ENCODE measurements around the gene GYS2. TPM values are rescaled to one million over a fixed set of nuclear protein-coding genes. Genes with fewer than 3 reads are reported as not detected.

The GYS2 gene
- total and polyA plus RNA-seq, 5 experiments from 2014 or later = 0.31 TPM; not detected in 4

- H3K4me3 Mint-ChIP-seq = no peak overlapping the region
- no peak overlapping the region for H3K27ac Mint-ChIP-seq
- H3K36me3 Mint-ChIP-seq = peaks cover 0 to 5% (median 0%) of the 10 kb centered on the region in 3 donors
- H3K27me3 Mint-ChIP-seq = peaks cover 0 to 13% (median 4%) of the 10 kb centered on the region in 5 donors
- peaks cover 2 to 10% (median 5%) of the 10 kb centered on the region in 4 donors for H3K4me1 Mint-ChIP-seq
- DNase-seq (no peak), ATAC-seq (no peak)
- H3K9me3 Mint-ChIP-seq = peaks cover 0 to 12% (median 4%) of the 10 kb centered on the region in 9 donors
- POLR2A ChIA-PET = no interaction called here
These were observed 81.5 kb downstream of the GYS2 start for GRCh38 chr12:21523148-21523547.

DNA sequence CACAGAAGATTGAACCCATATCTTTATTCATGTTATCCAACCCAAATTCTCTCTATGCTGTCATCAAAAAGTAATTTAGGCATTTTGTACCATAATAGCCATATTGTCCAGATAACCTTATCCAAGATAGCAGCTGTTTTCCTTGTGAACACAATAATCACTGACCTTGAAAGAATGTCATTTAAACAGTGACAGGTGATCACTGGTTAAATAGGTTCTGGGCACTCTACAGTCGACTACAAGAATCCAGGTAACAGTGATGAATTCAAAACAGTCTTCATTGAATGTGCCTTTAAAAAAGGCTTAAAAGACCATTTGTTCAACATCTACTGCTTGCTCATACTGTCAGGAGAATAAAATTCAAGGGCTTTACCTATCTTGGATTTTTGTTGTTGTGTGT, 83.1 kb downstream of the GYS2 start:
- Mint-ChIP-seq H3K27me3 (peaks cover 0 to 8% (median 0%) of the 10 kb centered on the region in 5 donors), H3K27ac (no peak overlapping the region), H3K9me3 (peaks cover 0 to 12% (median 4%) of the 10 kb centered on the region in 9 donors), H3K4me1 (no peaks in the 10 kb centered on the region), H3K36me3 (peaks cover 2 to 7% (median 5%) of the 10 kb centered on the region in 3 donors), H3K4me3 (no peak overlapping the region)
- DNase-seq = no peak
- POLR2A ChIA-PET = no interaction called here
- no peak for ATAC-seq

- POLR2A ChIA-PET = no interaction called here
- H3K36me3 Mint-ChIP-seq = peaks cover 0 to 32% (median 11%) of the 10 kb centered on the region in 3 donors
- H3K9me3 Mint-ChIP-seq = no peaks in the 10 kb centered on the region
- no peaks in the 10 kb centered on the region for H3K27me3 Mint-ChIP-seq
- H3K4me1 Mint-ChIP-seq = no peaks in the 10 kb centered on the region
- DNase-seq (no peak), ATAC-seq (no peak)
- H3K27ac Mint-ChIP-seq = peak overlapping the region in 3 of 10 donors; percentile 1 to 60 (median 59)
- H3K4me3 Mint-ChIP-seq = no peak overlapping the region
These were observed 86.2 kb downstream of the GYS2 start for GRCh38 chr12:21518451-21518850.

- DNase-seq (no peak), ATAC-seq (no peak)
- Mint-ChIP-seq H3K9me3 (no peaks in the 10 kb centered on the region), H3K4me1 (peaks cover 0 to 4% (median 0%) of the 10 kb centered on the region in 4 donors), H3K27ac (no peak overlapping the region), H3K36me3 (peaks cover 0 to 48% (median 11%) of the 10 kb centered on the region in 3 donors), H3K27me3 (no peaks in the 10 kb centered on the region), H3K4me3 (no peak overlapping the region)
- POLR2A ChIA-PET = no interaction called here
These were observed 88.4 kb downstream of the GYS2 start for GRCh38 chr12:21516281-21516680.

- no peaks in the 10 kb centered on the region for H3K27me3 Mint-ChIP-seq
- H3K4me3 Mint-ChIP-seq = peak overlapping the region; percentile 11 to 83 (median 55)
- POLR2A ChIA-PET = interaction anchor here (0.6 to 1.6 kb wide), 2 partner anchors 8 to 143 kb away, joined by 5 to 7 read pairs; partner anchors contain the start of genes GOLT1B and RECQL
- peaks cover 14 to 34% (median 29%) of the 10 kb centered on the region in 4 donors for H3K4me1 Mint-ChIP-seq
- no peaks in the 10 kb centered on the region for H3K9me3 Mint-ChIP-seq
- H3K36me3 Mint-ChIP-seq = peaks cover 5 to 65% (median 11%) of the 10 kb centered on the region in 3 donors
- ATAC-seq (peak; percentile 30 to 67), DNase-seq (peak in 2 of 10 donors; percentile 8 to 29)
- H3K27ac Mint-ChIP-seq = peak overlapping the region; percentile 76 to 95 (median 86)
These were observed 94.9 kb downstream of the GYS2 start for GRCh38 chr12:21509768-21510167.

DNA sequence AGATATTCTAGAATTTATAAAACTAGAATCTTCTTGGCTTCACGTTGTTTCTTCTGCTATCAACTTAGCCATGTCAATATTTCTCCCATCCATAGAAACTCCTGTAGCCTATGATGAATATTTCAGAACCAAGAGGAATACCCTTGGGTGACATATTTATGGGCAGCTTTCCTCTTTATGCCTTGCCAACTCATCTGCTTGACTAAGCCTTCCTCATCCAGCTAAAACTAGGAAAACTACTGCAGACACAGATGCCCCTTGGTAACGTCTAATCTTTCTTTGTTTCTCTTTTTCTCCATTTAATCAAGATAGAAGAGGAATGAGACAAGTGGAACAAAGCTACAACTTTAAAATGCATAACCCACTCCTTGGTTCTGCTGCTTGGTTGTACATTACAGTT, 96.8 kb downstream of the GYS2 start:
- ATAC-seq (no peak), DNase-seq (no peak)
- Mint-ChIP-seq H3K27me3 (no peaks in the 10 kb centered on the region), H3K4me1 (peaks cover 20 to 53% (median 45%) of the 10 kb centered on the region in 4 donors), H3K9me3 (no peaks in the 10 kb centered on the region), H3K36me3 (peaks cover 5 to 49% (median 9%) of the 10 kb centered on the region in 3 donors), H3K4me3 (no peak overlapping the region), H3K27ac (peak overlapping the region in 1 of 10 donors; percentile 70)
- POLR2A ChIA-PET = no interaction called here

DNA sequence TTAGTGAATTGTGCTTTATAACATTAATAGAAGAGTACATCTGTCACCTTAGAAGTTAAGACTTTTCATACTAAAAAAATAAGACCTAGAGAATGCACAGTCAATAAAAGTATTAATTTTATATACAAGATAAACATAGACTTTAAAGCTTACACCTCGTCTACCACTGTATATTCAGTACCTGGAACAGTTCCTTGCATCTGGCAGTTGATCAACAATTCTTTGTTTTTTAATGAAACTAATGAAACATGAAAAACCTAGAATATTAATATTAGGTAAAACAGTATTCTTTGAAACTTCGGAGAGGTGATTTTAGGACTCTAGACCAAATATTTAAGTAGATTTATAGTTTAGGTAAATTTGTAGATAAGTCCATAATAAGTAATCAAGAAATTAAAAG, 98.8 kb downstream of the GYS2 start:
- Mint-ChIP-seq H3K4me3 (no peak overlapping the region), H3K27ac (no peak overlapping the region), H3K4me1 (peaks cover 22 to 59% (median 47%) of the 10 kb centered on the region in 4 donors), H3K36me3 (peaks cover 5 to 36% (median 9%) of the 10 kb centered on the region in 3 donors), H3K9me3 (no peaks in the 10 kb centered on the region), H3K27me3 (no peaks in the 10 kb centered on the region)
- POLR2A ChIA-PET = no interaction called here
- no peak for ATAC-seq
- DNase-seq = no peak

DNA sequence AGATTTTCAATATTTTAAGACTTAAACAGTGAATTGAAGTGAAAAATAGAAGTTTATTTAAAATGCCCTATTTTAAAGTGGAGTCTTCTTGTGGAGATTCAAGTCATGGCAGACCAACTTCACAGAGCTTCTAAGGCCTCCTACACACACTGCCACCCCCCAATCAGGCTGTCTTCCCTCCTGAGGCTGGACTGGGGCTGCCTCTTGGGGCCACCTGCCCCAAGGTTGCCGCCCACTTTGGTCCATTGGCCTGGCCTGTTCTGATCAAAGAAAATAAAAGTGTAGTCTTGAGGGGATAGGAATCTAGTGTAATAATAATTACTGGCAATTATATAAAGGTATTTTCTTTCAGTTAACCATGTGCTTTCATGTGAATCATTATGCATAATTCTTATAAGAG, 101.8 kb downstream of the GYS2 start:
- peaks cover 0 to 21% (median 3%) of the 10 kb centered on the region in 3 donors for H3K36me3 Mint-ChIP-seq
- no peak overlapping the region for H3K4me3 Mint-ChIP-seq
- H3K4me1 Mint-ChIP-seq = peaks cover 20 to 46% (median 44%) of the 10 kb centered on the region in 4 donors
- peak overlapping the region in 1 of 10 donors; percentile 67 for H3K27ac Mint-ChIP-seq
- no peaks in the 10 kb centered on the region for H3K9me3 Mint-ChIP-seq
- DNase-seq = no peak
- POLR2A ChIA-PET = interaction anchor here (0.8 to 2.3 kb wide), 2 partner anchors 8 to 155 kb away, joined by 3 to 20 read pairs; partner anchors contain the start of gene LDHB
- no peak for ATAC-seq
- no peaks in the 10 kb centered on the region for H3K27me3 Mint-ChIP-seq

GRCh38 chr12:21502164-21502496, 102.5 kb downstream of the GYS2 start:
- peak in 4 of 10 donors; percentile 9 to 67 (median 28) for DNase-seq
- Mint-ChIP-seq H3K4me1 (peaks cover 21 to 54% (median 44%) of the 10 kb centered on the region in 4 donors), H3K27ac (no peak overlapping the region), H3K9me3 (no peaks in the 10 kb centered on the region), H3K27me3 (no peaks in the 10 kb centered on the region), H3K4me3 (no peak overlapping the region), H3K36me3 (peaks cover 0 to 23% (median 9%) of the 10 kb centered on the region in 3 donors)
- POLR2A ChIA-PET = interaction anchor here (0.8 to 2.4 kb wide), 9 partner anchors 9 to 176 kb away, joined by 3 to 23 read pairs (median 4); partner anchors contain the start of genes LDHB and PYROXD1
- peak in 1 of 2 donors; percentile 27 for ATAC-seq

- Mint-ChIP-seq H3K36me3 (peaks cover 4 to 27% (median 14%) of the 10 kb centered on the region in 3 donors), H3K9me3 (no peaks in the 10 kb centered on the region), H3K27ac (no peak within 1 kb of the TSS), H3K4me3 (no peak within 1 kb of the TSS), H3K4me1 (peaks cover 21 to 58% (median 46%) of the 10 kb centered on the region in 4 donors), H3K27me3 (no peaks in the 10 kb centered on the region)
- ATAC-seq = peak; percentile 94 to 97
- peak; percentile 62 to 95 (median 92) for DNase-seq
- POLR2A ChIA-PET = interaction anchor here (0.9 to 2.4 kb wide), 10 partner anchors 9 to 176 kb away, joined by 3 to 23 read pairs (median 4); partner anchors contain the start of genes LDHB and PYROXD1
These were observed 103.1 kb downstream of the GYS2 start, which contains the start of the genes GOLT1B and RECQL for GRCh38 chr12:21501258-21502163. Gene GOLT1B, plus strand, starts transcription at chr12:21501789. Its CDS starts 135 bp downstream, at chr12:21501924. Gene RECQL, minus strand, starts transcription at chr12:21501635. Its CDS starts 2,065 bp downstream, at chr12:21499570.

GRCh38 chr12:21500786-21501257, 103.8 kb downstream of the GYS2 start:
- no peaks in the 10 kb centered on the region for H3K27me3 Mint-ChIP-seq
- peaks cover 5 to 33% (median 15%) of the 10 kb centered on the region in 3 donors for H3K36me3 Mint-ChIP-seq
- no peak overlapping the region for H3K27ac Mint-ChIP-seq
- POLR2A ChIA-PET = interaction anchor here (0.9 to 2.4 kb wide), 5 partner anchors 9 to 157 kb away, joined by 3 to 23 read pairs (median 5); partner anchors contain the start of genes LDHB and PYROXD1
- no peak for ATAC-seq
- no peaks in the 10 kb centered on the region for H3K9me3 Mint-ChIP-seq
- no peak overlapping the region for H3K4me3 Mint-ChIP-seq
- DNase-seq = peak in 1 of 10 donors; percentile 11
- peaks cover 21 to 58% (median 48%) of the 10 kb centered on the region in 4 donors for H3K4me1 Mint-ChIP-seq

DNA sequence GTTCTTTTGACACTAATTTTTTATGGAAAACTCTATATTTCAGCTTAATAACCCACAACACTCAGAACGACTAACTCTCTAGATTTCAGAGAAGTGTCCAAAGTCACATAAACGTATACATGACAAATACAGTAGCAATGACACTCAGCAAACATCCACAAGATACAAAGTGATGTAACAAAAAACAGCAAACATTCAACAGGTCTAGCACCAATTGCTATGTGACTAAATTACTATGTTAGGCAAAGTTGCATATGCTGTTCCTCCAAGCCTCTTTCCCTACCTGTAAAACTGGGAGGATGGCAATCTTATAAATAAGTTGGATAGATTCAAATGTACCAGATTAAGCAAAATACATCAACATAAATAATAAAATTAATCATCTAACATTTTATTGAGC, 104.9 kb downstream of the GYS2 start:
- ATAC-seq = no peak
- no peak for DNase-seq
- Mint-ChIP-seq H3K27me3 (no peaks in the 10 kb centered on the region), H3K4me3 (peak overlapping the region in 1 of 10 donors; percentile 41), H3K36me3 (peaks cover 5 to 44% (median 22%) of the 10 kb centered on the region in 3 donors), H3K9me3 (no peaks in the 10 kb centered on the region), H3K27ac (no peak overlapping the region), H3K4me1 (peaks cover 18 to 57% (median 41%) of the 10 kb centered on the region in 4 donors)
- POLR2A ChIA-PET = interaction anchor here (2.4 kb wide), 1 partner anchor 62 kb away, joined by 23 read pairs; the partner anchor contains the start of gene PYROXD1
